GM12872 (cell line): ENCODE data around the gene GABPA.

Experiments used
- CTCF ChIP-seq: IDR thresholded peaks from 3 replicates; pipeline ENCODE4 v1.5.1; 2011; ENCODE audit warnings: low read depth, mild to moderate bottlenecking, low read length, moderate library complexity; ENCODE audit not compliant: insufficient read depth

Gene GABPA

GRCh38 chr21:25708467-25709065, 26.2 kb upstream of the GABPA start:
- peak; percentile 79 for TF ChIP-seq CTCF

GRCh38 chr21:25709684-25710265, 25.0 kb upstream of the GABPA start:
- no peak for TF ChIP-seq CTCF

GRCh38 chr21:25710550-25710949, 24.2 kb upstream of the GABPA start:
- no peak for TF ChIP-seq CTCF

GRCh38 chr21:25717491-25718147, 17.2 kb upstream of the GABPA start:
- TF ChIP-seq CTCF = no peak

- TF ChIP-seq CTCF = no peak
These were observed 12.8 kb upstream of the GABPA start for GRCh38 chr21:25721987-25722386.

- no peak for TF ChIP-seq CTCF
These were observed 12.1 kb upstream of the GABPA start for GRCh38 chr21:25722631-25723030.

- no peak for TF ChIP-seq CTCF
These were observed 2.5 kb upstream of the GABPA start for GRCh38 chr21:25732091-25732760.
